Hair follicular keratinocyte (primary cell): ENCODE results near the gene MERTK. TPM values are rescaled to one million over a fixed set of nuclear protein-coding genes. Genes with fewer than 3 reads are reported as not detected.

ENCODE experiments used
- total RNA-seq: library from RNA; depleted of rRNA; stranded (reverse); fragments of >200 nt; gene quantifications from 2 replicates; pipeline ENCODE4 v1.2.3, GENCODE V29; 2015

Gene MERTK
- total RNA-seq = 0.15 TPM in 1 of 2 replicates, not detected in the other

DNA sequence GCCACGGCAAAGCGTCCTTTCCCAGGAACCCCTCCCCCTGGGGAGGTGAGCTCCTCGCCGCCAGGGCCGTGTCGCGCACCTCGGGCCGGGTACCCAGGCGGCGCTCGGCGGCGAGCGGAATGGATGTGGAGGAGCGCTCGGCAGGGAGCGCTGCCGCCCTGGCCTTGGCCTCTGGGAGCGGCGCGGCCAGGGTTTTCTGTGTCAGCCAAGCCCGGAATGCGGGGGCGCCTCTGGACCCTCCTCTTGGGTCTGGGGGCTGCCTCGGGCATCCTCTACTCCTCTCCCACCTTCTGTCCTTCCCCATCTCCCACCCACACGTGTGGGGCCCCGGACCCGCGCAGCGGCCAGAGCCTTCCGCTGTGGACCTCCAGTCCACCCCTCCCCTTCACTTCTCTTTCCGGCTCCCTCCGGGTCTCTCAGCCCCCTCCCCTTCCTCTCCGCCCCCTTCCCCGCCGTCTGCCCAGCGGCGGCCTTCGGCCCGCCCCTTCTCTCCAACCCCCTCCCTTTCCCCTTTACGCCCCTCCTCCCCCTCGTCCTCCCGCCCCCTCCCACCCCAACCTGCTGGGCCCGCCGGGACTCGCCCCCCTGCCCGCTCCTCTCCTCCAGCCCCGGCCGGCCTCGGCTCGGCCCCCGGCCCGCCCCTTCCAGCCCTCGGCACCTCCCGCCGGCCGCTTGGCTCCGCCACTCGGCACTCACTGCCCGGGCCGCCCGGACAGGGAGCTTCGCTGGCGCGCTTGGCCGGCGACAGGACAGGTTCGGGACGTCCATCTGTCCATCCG is at the start of gene MERTK:
MERTK (plus strand) TSS at position 684 of the 779 bp plus-strand sequence. CDS start 129 bp downstream, outside the sequence.

DNA sequence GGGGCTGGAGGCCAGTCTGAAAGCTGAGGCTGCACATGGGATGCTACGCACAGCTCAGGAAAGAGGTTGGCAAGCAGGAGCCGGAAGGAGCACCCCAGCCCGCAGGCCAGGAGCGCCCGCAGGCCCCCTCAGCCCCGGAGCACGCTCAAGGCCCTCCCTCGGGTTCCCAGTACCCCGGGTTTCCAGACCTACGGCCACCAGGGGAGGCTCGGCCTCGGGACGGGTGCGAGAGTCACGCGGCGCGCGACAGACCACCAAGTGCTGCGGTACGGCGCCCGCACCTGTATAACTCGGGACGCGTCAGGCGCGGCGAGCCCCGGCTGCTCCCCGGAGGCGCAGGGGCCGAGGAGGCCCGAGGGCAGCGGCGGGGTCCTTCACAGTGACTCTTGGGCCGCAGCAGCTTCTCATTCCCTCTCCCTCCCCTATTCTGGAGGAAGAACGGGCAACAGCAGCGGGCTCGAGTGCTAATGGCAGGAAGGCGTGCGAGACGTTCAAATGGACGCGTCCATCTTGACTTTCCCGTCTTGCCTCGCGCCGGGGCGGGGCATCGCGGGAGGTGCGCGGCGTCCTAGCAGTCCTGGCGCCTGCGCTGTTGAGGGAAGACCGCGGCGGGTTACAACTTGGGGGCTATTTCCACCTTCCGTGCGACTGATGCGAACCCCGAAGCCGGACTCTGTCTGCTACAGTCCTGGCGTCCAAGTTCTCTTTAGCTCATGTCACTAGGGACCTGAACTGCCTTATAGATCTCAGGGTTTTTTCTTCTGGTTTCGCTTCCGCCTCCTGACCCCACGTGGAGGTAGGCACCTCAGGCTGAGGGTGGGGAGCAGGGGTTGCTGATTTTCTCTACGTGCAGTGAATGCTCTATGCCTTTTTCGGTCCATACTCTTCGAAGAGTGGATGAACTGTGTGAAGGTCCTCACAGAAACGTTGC is 14.5 kb upstream of the MERTK start, which contains the start of gene ANAPC1:
ANAPC1 (minus strand) TSS at position 533 of the 931 bp plus-strand sequence. CDS start 3,368 bp downstream, outside the sequence.

DNA sequence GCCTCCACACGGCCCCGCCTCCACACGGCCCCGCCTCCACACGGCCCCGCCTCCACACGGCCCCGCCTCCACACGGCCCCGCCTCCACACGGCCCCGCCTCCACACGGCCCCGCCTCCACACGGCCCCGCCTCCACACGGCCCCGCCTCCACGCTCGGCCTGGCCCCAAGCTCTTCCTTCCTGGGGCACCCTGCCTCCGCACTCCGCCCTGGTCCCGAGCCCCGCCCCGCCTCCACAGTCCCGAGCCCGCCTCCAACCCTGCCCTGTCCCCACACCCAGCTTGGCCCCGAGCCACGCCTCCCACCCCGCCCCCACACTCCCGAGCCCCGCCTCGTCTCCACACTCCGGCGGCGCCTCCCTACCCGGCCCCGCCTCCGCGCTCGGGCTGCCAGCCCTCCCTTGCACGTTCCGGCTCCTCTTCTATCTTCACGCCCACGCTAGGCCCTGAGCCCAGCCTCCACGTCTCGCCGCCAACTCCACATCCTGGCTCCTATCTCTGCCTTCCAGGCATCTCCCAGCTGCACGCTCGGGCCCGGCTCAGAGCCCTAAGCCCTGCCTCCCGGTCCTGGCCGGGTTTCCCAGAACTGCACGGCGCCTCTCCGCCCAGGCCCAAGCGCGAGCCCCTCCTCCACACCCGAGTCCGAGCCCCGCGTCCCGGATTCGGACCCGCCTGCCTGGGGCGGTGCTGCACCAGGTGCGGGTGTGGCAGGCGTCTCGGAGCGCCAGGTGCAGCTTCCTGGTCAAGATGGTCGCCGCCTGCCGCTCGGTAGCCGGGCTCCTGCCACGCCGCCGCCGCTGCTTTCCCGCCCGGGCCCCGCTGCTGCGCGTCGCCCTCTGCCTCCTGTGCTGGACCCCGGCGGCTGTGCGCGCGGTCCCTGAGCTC is 156.7 kb downstream of the MERTK start, which contains the start of gene TMEM87B:
TMEM87B (plus strand) TSS at position 423 of the 883 bp plus-strand sequence; CDS start at position 746, 323 bp downstream.

Other genes starting within 250 kb of the MERTK start
- 40.8 and 45.3 TPM in 2 replicates for gene ANAPC1, start 14.4 kb upstream of the MERTK start, total RNA-seq
- gene TMEM87B, start 156.7 kb downstream of the MERTK start, total RNA-seq = 15.1 and 21.6 TPM in 2 replicates
- 0.23 TPM in 1 of 2 replicates, not detected in the other for gene FBLN7, start 239.8 kb downstream of the MERTK start, total RNA-seq